ENCODE results near the gene SORT1. TPM values are rescaled to one million over a fixed set of nuclear protein-coding genes. Genes with fewer than 3 reads are reported as not detected.

Gene SORT1
- total RNA-seq, 1 experiment from 2014 or later, result 47.9 TPM

DNA sequence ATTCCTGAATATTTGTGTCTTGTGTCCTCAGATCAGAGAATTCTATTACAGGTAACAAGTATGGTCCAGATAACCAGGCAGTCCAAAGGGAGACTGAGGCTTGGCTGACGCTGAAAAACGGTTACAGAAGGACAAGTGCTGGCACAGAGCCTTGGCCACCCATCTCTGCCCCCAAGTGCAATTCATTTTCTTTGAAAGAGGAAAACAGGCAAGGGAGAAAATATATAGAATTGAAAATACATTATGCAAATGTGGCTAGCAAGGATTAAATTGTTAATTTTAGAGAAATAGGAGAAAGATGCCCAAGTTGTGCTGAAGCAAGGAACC, 1.2 kb downstream of the SORT1 start:
- no peak for DNase-seq
- Histone ChIP-seq H2BK15ac (ENCODE audit: low read depth, low read length) (no peak overlapping the region), H3K4me2 (ENCODE audit: insufficient read depth, insufficient read length, low read length) (peak overlapping the region; percentile 96), H3K79me2 (ENCODE audit: insufficient read depth, low read length) (peaks cover 5% of the 10 kb centered on the region; the same call in 1 of the 2 replicates), H3K4ac (ENCODE audit: low read depth, low read length) (no peak overlapping the region), H4K5ac (ENCODE audit: insufficient read length, low read depth, low read length) (no peak overlapping the region), H3K79me1 (ENCODE audit: insufficient read depth, low read depth, low read length, poor library complexity, severe bottlenecking) (peaks cover 9% of the 10 kb centered on the region), H3K56ac (ENCODE audit: insufficient read length, low read depth, low read length) (no peak overlapping the region), H2AK5ac (ENCODE audit: insufficient read length, low read length) (no peak overlapping the region), H2BK5ac (ENCODE audit: insufficient read length, low read length) (no peak overlapping the region), H4K8ac (replicated peaks; ENCODE audit: insufficient read length, low read depth, low read length) (no peak overlapping the region), H3T11ph (ENCODE audit: low read length) (no peak overlapping the region), H2AFZ (ENCODE audit: low read length) (no peak overlapping the region), H3K27ac (ENCODE audit: insufficient read length, low read depth, low read length) (no peak overlapping the region), H3K9me3 (ENCODE audit: control insufficient read depth, low read depth, low read length) (no peaks in the 10 kb centered on the region), H2BK12ac (ENCODE audit: insufficient read length, low read depth, low read length) (no peak overlapping the region), H3K14ac (ENCODE audit: insufficient read depth, low read length) (no peak overlapping the region), H3K4me1 (ENCODE audit: insufficient read depth, low read length) (peaks cover 2% of the 10 kb centered on the region; the same call in 1 of the 2 replicates), H3K18ac (ENCODE audit: insufficient read length, low read depth, low read length) (no peak overlapping the region), H2BK120ac (ENCODE audit: low read depth, low read length, poor library complexity, severe bottlenecking) (no peak overlapping the region), H3K27me3 (ENCODE audit: insufficient read depth, low read length) (no peaks in the 10 kb centered on the region), H3K9ac (ENCODE audit: extremely low read depth, insufficient read length, low read length) (no peak overlapping the region), H4K20me1 (ENCODE audit: control insufficient read depth, insufficient read depth, insufficient read length) (no peaks in the 10 kb centered on the region), H3K23me2 (ENCODE audit: insufficient read length, low read depth, low read length, poor library complexity, severe bottlenecking) (peaks cover 17% of the 10 kb centered on the region), H4K91ac (ENCODE audit: insufficient read length, low read depth, low read length) (no peak overlapping the region), H2BK20ac (ENCODE audit: low read depth, low read length, poor library complexity, severe bottlenecking) (no peak overlapping the region), H3K23ac (ENCODE audit: insufficient read length, low read depth, low read length) (no peak overlapping the region)
- no peaks in the 10 kb centered on the region for H3K9me3 Mint-ChIP-seq
- 0 out of 7 replicates have a peak, but pooled peaks cover 0 to 3% (median 0%) of the 10 kb centered on the region in 3 experiments for H3K36me3 Mint-ChIP-seq (ENCODE audit: insufficient read depth in 1 of 3, low read depth in 3 of 3)
- peaks cover 31 to 42% of the 10 kb centered on the region in 2 experiments for H3K4me1 Mint-ChIP-seq
- no peaks in the 10 kb centered on the region for H3K27me3 Mint-ChIP-seq (ENCODE audit: low read depth)
- peak overlapping the region; percentile 92 to 97 for H3K4me3 Mint-ChIP-seq
- WGBS (ENCODE audit: extremely low coverage, insufficient read length, low lambda C conversion rate), result no CpG with 5 or more reads among the region's 2 CpGs
- TF ChIP-seq, protein P1, sequence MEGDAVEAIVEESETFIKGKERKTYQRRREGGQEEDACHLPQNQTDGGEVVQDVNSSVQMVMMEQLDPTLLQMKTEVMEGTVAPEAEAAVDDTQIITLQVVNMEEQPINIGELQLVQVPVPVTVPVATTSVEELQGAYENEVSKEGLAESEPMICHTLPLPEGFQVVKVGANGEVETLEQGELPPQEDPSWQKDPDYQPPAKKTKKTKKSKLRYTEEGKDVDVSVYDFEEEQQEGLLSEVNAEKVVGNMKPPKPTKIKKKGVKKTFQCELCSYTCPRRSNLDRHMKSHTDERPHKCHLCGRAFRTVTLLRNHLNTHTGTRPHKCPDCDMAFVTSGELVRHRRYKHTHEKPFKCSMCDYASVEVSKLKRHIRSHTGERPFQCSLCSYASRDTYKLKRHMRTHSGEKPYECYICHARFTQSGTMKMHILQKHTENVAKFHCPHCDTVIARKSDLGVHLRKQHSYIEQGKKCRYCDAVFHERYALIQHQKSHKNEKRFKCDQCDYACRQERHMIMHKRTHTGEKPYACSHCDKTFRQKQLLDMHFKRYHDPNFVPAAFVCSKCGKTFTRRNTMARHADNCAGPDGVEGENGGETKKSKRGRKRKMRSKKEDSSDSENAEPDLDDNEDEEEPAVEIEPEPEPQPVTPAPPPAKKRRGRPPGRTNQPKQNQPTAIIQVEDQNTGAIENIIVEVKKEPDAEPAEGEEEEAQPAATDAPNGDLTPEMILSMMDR (conservative IDR thresholded peaks at IDR 0.05), result no peak
- H3K27ac Mint-ChIP-seq, result peak overlapping the region in 1 of 3 experiments; percentile 52; a peak in 1 of 7 replicates
